ENCODE results near the gene TDP1. TPM values are rescaled to one million over a fixed set of nuclear protein-coding genes. Genes with fewer than 3 reads are reported as not detected.

The TDP1 gene
- total RNA-seq, 1 experiment from 2014 or later: 23.9 TPM

- ChIA-PET CTCF (no interaction called here), POLR2A (no interaction called here)
- in situ Hi-C loops (cut with HindIII; ENCODE audit: low pct_unique_long_range_greater_than_20kb, low sequenced_read_pairs): no loop called here
- Histone ChIP-seq H3K4me3 (ENCODE audit: low read depth in 2 of 2, low read length in 2 of 2) (peak overlapping the region; percentile 41 to 54), H3K36me3 (ENCODE audit: control insufficient read depth, insufficient read depth, low read length) (no peaks in the 10 kb centered on the region), H3K9me3 (ENCODE audit: control insufficient read depth, insufficient read depth, low read depth, low read length) (no peaks in the 10 kb centered on the region), H3K27me3 (ENCODE audit: control insufficient read depth, insufficient read depth, low read length) (peaks cover 25% of the 10 kb centered on the region), H3K4me1 (ENCODE audit: control insufficient read depth, insufficient read depth, low read length) (no peaks in the 10 kb centered on the region; the same call in 1 of the 2 replicates), H3K27ac (ENCODE audit: low read length) (no peak overlapping the region)
- TF ChIP-seq SIN3A (IDR thresholded peaks at IDR 0.05; ENCODE audit: borderline replicate concordance, insufficient read depth, low read depth, low read length): no peak
- DNase-seq (ENCODE audit: low read depth, low spot score) (no peak), ATAC-seq (peak; percentile 49)
- BruUV-seq (replicated peaks): no TSS peak
- intact Hi-C loops (cut with micrococcal nuclease; ENCODE audit: unreplicated experiment): loop anchor here (5.0 kb wide), 1 partner anchor 89 kb away; no protein-coding TSS in a partner anchor
These were observed 105.4 kb downstream of the TDP1 start for GRCh38 chr14:90060965-90061684.

GRCh38 chr14:90061685-90062126, 106.0 kb downstream of the TDP1 start, which contains the start of gene KCNK13:
KCNK13 (plus strand) TSS chr14:90061994; CDS start chr14:90062206, 212 bp downstream.
- ChIA-PET CTCF (no interaction called here), POLR2A (no interaction called here)
- no peak within 1 kb of the TSS for H3K27ac ChIP-seq (ENCODE audit: low read length)
- H3K36me3 ChIP-seq (ENCODE audit: control insufficient read depth, insufficient read depth, low read length): no peaks in the 10 kb centered on the region
- ATAC-seq (peak; percentile 14), DNase-seq (ENCODE audit: low read depth, low spot score) (no peak)
- H3K4me1 ChIP-seq (ENCODE audit: control insufficient read depth, insufficient read depth, low read length): no peaks in the 10 kb centered on the region; the same call in 1 of the 2 replicates
- peak within 1 kb of the TSS; percentile 41 to 54 for H3K4me3 ChIP-seq (ENCODE audit: low read depth in 2 of 2, low read length in 2 of 2)
- intact Hi-C loops (cut with micrococcal nuclease; ENCODE audit: unreplicated experiment) (loop anchor here (5.0 kb wide), 1 partner anchor 89 kb away; no protein-coding TSS in a partner anchor), in situ Hi-C loops (cut with HindIII; ENCODE audit: low pct_unique_long_range_greater_than_20kb, low sequenced_read_pairs) (no loop called here)
- H3K27me3 ChIP-seq (ENCODE audit: control insufficient read depth, insufficient read depth, low read length): peaks cover 25% of the 10 kb centered on the region
- H3K9me3 ChIP-seq (ENCODE audit: control insufficient read depth, insufficient read depth, low read depth, low read length): no peaks in the 10 kb centered on the region
- BruUV-seq (replicated peaks): no TSS peak
- TF ChIP-seq TCF7L2 (IDR thresholded peaks at IDR 0.05; ENCODE audit: low read depth, low read length): no peak
- TF ChIP-seq, protein P1, sequence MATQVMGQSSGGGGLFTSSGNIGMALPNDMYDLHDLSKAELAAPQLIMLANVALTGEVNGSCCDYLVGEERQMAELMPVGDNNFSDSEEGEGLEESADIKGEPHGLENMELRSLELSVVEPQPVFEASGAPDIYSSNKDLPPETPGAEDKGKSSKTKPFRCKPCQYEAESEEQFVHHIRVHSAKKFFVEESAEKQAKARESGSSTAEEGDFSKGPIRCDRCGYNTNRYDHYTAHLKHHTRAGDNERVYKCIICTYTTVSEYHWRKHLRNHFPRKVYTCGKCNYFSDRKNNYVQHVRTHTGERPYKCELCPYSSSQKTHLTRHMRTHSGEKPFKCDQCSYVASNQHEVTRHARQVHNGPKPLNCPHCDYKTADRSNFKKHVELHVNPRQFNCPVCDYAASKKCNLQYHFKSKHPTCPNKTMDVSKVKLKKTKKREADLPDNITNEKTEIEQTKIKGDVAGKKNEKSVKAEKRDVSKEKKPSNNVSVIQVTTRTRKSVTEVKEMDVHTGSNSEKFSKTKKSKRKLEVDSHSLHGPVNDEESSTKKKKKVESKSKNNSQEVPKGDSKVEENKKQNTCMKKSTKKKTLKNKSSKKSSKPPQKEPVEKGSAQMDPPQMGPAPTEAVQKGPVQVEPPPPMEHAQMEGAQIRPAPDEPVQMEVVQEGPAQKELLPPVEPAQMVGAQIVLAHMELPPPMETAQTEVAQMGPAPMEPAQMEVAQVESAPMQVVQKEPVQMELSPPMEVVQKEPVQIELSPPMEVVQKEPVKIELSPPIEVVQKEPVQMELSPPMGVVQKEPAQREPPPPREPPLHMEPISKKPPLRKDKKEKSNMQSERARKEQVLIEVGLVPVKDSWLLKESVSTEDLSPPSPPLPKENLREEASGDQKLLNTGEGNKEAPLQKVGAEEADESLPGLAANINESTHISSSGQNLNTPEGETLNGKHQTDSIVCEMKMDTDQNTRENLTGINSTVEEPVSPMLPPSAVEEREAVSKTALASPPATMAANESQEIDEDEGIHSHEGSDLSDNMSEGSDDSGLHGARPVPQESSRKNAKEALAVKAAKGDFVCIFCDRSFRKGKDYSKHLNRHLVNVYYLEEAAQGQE (IDR thresholded peaks at IDR 0.05; ENCODE audit: insufficient read depth in 1 of 2, low read depth in 2 of 2, low read length in 1 of 2): no peak
- no peak for TF ChIP-seq SIN3A (IDR thresholded peaks at IDR 0.05; ENCODE audit: borderline replicate concordance, insufficient read depth, low read depth, low read length)
- no peak for TF ChIP-seq POLR2AphosphoS5 (IDR thresholded peaks at IDR 0.05; ENCODE audit: low read depth, low read length)
- no peak for TF ChIP-seq CTCF (IDR thresholded peaks at IDR 0.05)
